IMR-90 (cell line): ENCODE results near the gene GSG1L. TPM values are rescaled to one million over a fixed set of nuclear protein-coding genes. Genes with fewer than 3 reads are reported as not detected.

Experiments
- ATAC-seq: fragments of 200-7000 bp; cut with Tn5 transposase; 2 replicates; pipeline ENCODE4 v1.9.1; 2020; ENCODE audit warnings: low read depth, mild to moderate bottlenecking, moderate library complexity
- BruUV-seq: library from RNA; stranded (reverse); fragments of 400-500 nt; replicated peaks from 2 replicates; lab custom pipeline; 2021; lab: Mats Ljungman, UMichigan
- CTCF ChIA-PET: fragments of 300-600 bp; formaldehyde crosslinking; extraction: SDS; loops from one replicate; lab custom pipeline; 2021; ENCODE audit warnings: antibody characterized with exemption; lab: Yijun Ruan, JAX
- POLR2A ChIA-PET: fragments of 300-600 bp; sonication (Branson Sonifier 250); formaldehyde crosslinking; loops from one replicate; lab custom pipeline; 2022; ENCODE audit warnings: antibody characterized with exemption; ENCODE audit not compliant: unreplicated experiment; lab: Charles Lee
- DNase-seq: peaks from one replicate; pipeline ENCODE4 v3.0.0; 2013
- H2AFZ ChIP-seq: replicated peaks from 2 replicates; pipeline ENCODE3; 2013; ENCODE audit warnings: low read length, mild to moderate bottlenecking; ENCODE audit not compliant: poor library complexity
- H2AK5ac ChIP-seq: 2 replicates; pipeline ENCODE4 v1.6.1; 2013; ENCODE audit warnings: low read depth, low read length, inconsistent platforms
- H2AK9ac ChIP-seq: replicated peaks from 2 replicates; pipeline ENCODE3; 2013; ENCODE audit warnings: mild to moderate bottlenecking, low read depth, low read length, moderate library complexity; ENCODE audit not compliant: poor library complexity
- H2BK120ac ChIP-seq: 2 replicates; pipeline ENCODE4 v1.6.1; 2013; ENCODE audit warnings: low read depth, low read length, inconsistent platforms
- H2BK15ac ChIP-seq: 3 replicates; pipeline ENCODE4 v1.6.1; 2013; ENCODE audit warnings: low read depth, low read length, inconsistent platforms
- H2BK20ac ChIP-seq: 2 replicates; pipeline ENCODE4 v1.6.1; 2013; ENCODE audit warnings: low read depth, mild to moderate bottlenecking, inconsistent platforms, low read length, moderate library complexity
- H2BK5ac ChIP-seq: 2 replicates; pipeline ENCODE4 v1.6.1; 2013; ENCODE audit warnings: mild to moderate bottlenecking, low read depth, low read length, inconsistent platforms; ENCODE audit not compliant: poor library complexity, severe bottlenecking
- H3K14ac ChIP-seq: replicated peaks from 2 replicates; pipeline ENCODE4 v1.6.1; 2013; ENCODE audit warnings: low read depth, low read length, inconsistent platforms
- H3K18ac ChIP-seq: 2 replicates; pipeline ENCODE4 v1.6.1; 2013; ENCODE audit warnings: low read depth, low read length, control low read depth
- H3K23ac ChIP-seq: 2 replicates; pipeline ENCODE4 v1.6.1; 2013; ENCODE audit warnings: low read depth, low read length, inconsistent platforms
- H3K27ac ChIP-seq: 2 replicates; pipeline ENCODE4 v1.5.1; 2013; ENCODE audit warnings: mild to moderate bottlenecking, control low read depth, low read length; ENCODE audit not compliant: insufficient read depth
- H3K27me3 ChIP-seq: 2 replicates; pipeline ENCODE4 v1.6.1; 2013; ENCODE audit warnings: low read length; ENCODE audit not compliant: control insufficient read depth, insufficient read depth
- H3K36me3 ChIP-seq: 2 replicates; pipeline ENCODE4 v1.6.1; 2013; ENCODE audit warnings: low read length, mixed read lengths; ENCODE audit not compliant: control insufficient read depth, insufficient read depth
- H3K4ac ChIP-seq: 2 replicates; pipeline ENCODE4 v1.6.1; 2013; ENCODE audit warnings: low read depth, low read length, inconsistent platforms
- H3K4me1 ChIP-seq: 2 replicates; pipeline ENCODE4 v1.6.1; 2013; ENCODE audit warnings: low read length, mixed read lengths; ENCODE audit not compliant: control insufficient read depth, insufficient read depth
- H3K4me2 ChIP-seq: 2 replicates; pipeline ENCODE4 v1.6.1; 2013; ENCODE audit warnings: low read depth, mild to moderate bottlenecking, control low read depth, low read length, moderate library complexity
- H3K4me3 ChIP-seq: 2 replicates; pipeline ENCODE4 v1.5.1; 2013; ENCODE audit warnings: low read depth, mild to moderate bottlenecking, control low read depth, low read length, moderate library complexity; ENCODE audit not compliant: insufficient read depth
- H3K56ac ChIP-seq: 2 replicates; pipeline ENCODE4 v1.6.1; 2013; ENCODE audit warnings: low read length, inconsistent platforms; ENCODE audit not compliant: insufficient read depth; ENCODE audit errors: extremely low read depth
- H3K79me1 ChIP-seq, 2 experiments: 2 replicates each; pipeline ENCODE4 v1.6.1; 2013; ENCODE audit warnings: low read length in 2 of 2, inconsistent platforms in 1 of 2, low read depth in 1 of 2
- H3K9ac ChIP-seq: 2 replicates; pipeline ENCODE4 v1.6.1; 2013; ENCODE audit warnings: low read depth, low read length, control low read depth
- H3K9me1 ChIP-seq: 2 replicates; pipeline ENCODE4 v1.6.1; 2013; ENCODE audit warnings: low read length, inconsistent platforms; ENCODE audit not compliant: insufficient read depth
- H3K9me3 ChIP-seq: 2 replicates; pipeline ENCODE4 v1.6.1; 2013; ENCODE audit warnings: low read length; ENCODE audit not compliant: control insufficient read depth, insufficient read depth
- H4K20me1 ChIP-seq: 2 replicates; pipeline ENCODE4 v1.6.1; 2013; ENCODE audit warnings: low read length, inconsistent platforms; ENCODE audit not compliant: insufficient read depth
- H4K5ac ChIP-seq: 2 replicates; pipeline ENCODE4 v1.6.1; 2013; ENCODE audit warnings: mild to moderate bottlenecking, low read depth, low read length, control low read depth
- H4K8ac ChIP-seq, 2 experiments: 2 replicates each; pipeline ENCODE4 v1.6.1; 2013; ENCODE audit warnings: low read depth in 2 of 2, low read length in 2 of 2, control low read depth in 1 of 2, inconsistent platforms in 1 of 2
- H4K91ac ChIP-seq: 2 replicates; pipeline ENCODE4 v1.6.1; 2013; ENCODE audit warnings: low read depth, low read length, inconsistent platforms; ENCODE audit not compliant: insufficient read depth
- WGBS, 2 experiments: methylation state at CpG; one replicate each; pipeline versions ENCODE4 v1.1.5 to v1.1.7; 2013; ENCODE audit warnings: missing lambda C conversion rate in 2 of 2; ENCODE audit not compliant: insufficient read length in 1 of 2; ENCODE audit errors: extremely low coverage in 2 of 2; 5-methylcytosine and 5-hydroxymethylcytosine counted together
- dilution Hi-C: fragments of 300-500 bp; cut with HindIII; formaldehyde crosslinking; loops from one replicate; pipeline ENCODE4 v1.14.3; 2018; ENCODE audit warnings: low sequenced_read_pairs; ENCODE audit not compliant: unreplicated experiment
- in situ Hi-C: fragments of 300-500 bp; cut with MboI; formaldehyde crosslinking; loops from 3 replicates; pipeline ENCODE4 v1.14.3; 2019; ENCODE audit warnings: low sequenced_read_pairs, inconsistent platforms, mixed read lengths
- intact Hi-C: fragments of 100-400 bp; cut with micrococcal nuclease; formaldehyde crosslinking; loops from 2 replicates; pipeline ENCODE4 v1.10.0; 2022
- polyA plus RNA-seq, 3 experiments: library from polyadenylated mRNA; depleted of rRNA; stranded (reverse); fragments of >200 nt; gene quantifications; 2 replicates each; pipeline ENCODE4 v1.2.3, GENCODE V29; 2012; ENCODE audit warnings: low replicate concordance in 1 of 3
- total RNA-seq: library from RNA; depleted of rRNA; stranded (reverse); fragments of >200 nt; gene quantifications from 2 replicates; pipeline ENCODE4 v1.2.3, GENCODE V29; 2012
- TF ChIP-seq, protein P1 (sequence below): fragments of 150-350 bp; IDR thresholded peaks from 2 replicates; pipeline ENCODE4 v1.6.1; 2017; ENCODE audit warnings: mild to moderate bottlenecking, antibody characterized with exemption, low read length, low read depth

The GSG1L gene
- total and polyA plus RNA-seq, 2 of the 4 experiments (the other 2 are of a cell fraction), result not detected

DNA sequence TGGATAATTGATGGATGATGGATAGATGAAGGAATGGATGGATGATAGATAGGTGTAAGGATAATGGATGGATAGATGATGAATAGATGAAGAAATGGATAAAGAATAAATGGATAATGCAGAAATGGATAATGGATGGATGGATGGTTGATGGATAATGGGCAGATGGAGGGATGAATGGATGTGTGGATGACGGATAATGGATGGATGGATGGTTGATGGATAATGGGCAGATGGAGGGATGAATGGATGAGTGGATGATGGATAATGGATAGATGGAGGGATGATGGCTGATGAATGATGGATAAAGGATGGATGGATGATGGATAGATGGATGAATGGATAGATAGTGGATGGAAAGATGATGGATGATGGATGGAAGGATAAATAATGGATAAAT lies 274.4 kb downstream of the GSG1L start:
- Histone ChIP-seq H3K36me3 (no peaks in the 10 kb centered on the region), H2AFZ (no peak overlapping the region), H3K14ac (no peak overlapping the region), H4K91ac (no peak overlapping the region), H2BK5ac (no peak overlapping the region), H3K9me1 (peaks cover 4% of the 10 kb centered on the region; the same call in 1 of the 2 replicates), H3K9ac (no peak overlapping the region), H2BK15ac (no peak overlapping the region), H4K5ac (no peak overlapping the region), H3K23ac (no peak overlapping the region), H4K20me1 (no peaks in the 10 kb centered on the region), H3K4ac (no peak overlapping the region), H3K79me1 (no peaks in the 10 kb centered on the region), H3K9me3 (no peaks in the 10 kb centered on the region), H3K4me1 (no peaks in the 10 kb centered on the region), H3K27ac (no peak overlapping the region), H3K18ac (no peak overlapping the region), H3K56ac (no peak overlapping the region), H3K4me3 (no peak overlapping the region), H2AK5ac (no peak overlapping the region), H4K8ac (no peak overlapping the region), H2BK20ac (no peak overlapping the region), H2BK120ac (no peak overlapping the region), H3K4me2 (no peak overlapping the region), H3K27me3 (no peaks in the 10 kb centered on the region; the same call in 1 of the 2 replicates), H2AK9ac (no peak overlapping the region)
- intact Hi-C loops, result loop anchor here (10.0 kb wide), 1 partner anchor 426 kb away; the partner anchor contains the start of gene XPO6
- dilution Hi-C loops, result no loop called here
- ChIA-PET POLR2A (no interaction called here), CTCF (no interaction called here)
- TF ChIP-seq, protein P1, sequence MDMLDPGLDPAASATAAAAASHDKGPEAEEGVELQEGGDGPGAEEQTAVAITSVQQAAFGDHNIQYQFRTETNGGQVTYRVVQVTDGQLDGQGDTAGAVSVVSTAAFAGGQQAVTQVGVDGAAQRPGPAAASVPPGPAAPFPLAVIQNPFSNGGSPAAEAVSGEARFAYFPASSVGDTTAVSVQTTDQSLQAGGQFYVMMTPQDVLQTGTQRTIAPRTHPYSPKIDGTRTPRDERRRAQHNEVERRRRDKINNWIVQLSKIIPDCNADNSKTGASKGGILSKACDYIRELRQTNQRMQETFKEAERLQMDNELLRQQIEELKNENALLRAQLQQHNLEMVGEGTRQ, result no peak
- 94 to 100% methylated on average over 1 of the region's 1 CpG for WGBS, 2 experiments
- in situ Hi-C loops, result loop anchor here (10.0 kb wide), 1 partner anchor 276 kb away; the partner anchor contains the start of gene GSG1L
- BruUV-seq, result no TSS peak
- ATAC-seq (no peak), DNase-seq (no peak)
